Epithelial cell of proximal tubule (primary cell): ENCODE data around the gene CEP68. TPM values are rescaled to one million over a fixed set of nuclear protein-coding genes. Genes with fewer than 3 reads are reported as not detected.

Experiments used
- DNase-seq: peaks from one replicate; pipeline ENCODE4 v3.0.0-alpha.2; 2011; ENCODE audit warnings: low read depth
- H3K4me3 ChIP-seq: 2 replicates; pipeline ENCODE4 v1.5.1; 2011; ENCODE audit warnings: low read depth, mild to moderate bottlenecking, low read length
- CTCF ChIP-seq: conservative IDR thresholded peaks from 2 replicates; pipeline ENCODE4 v1.5.1; 2012; ENCODE audit warnings: low read depth, mild to moderate bottlenecking, low read length
- total RNA-seq: library from RNA; depleted of rRNA; stranded (reverse); fragments of >200 nt; gene quantifications from 2 replicates; pipeline ENCODE4 v1.2.3, GENCODE V29; 2015

The CEP68 gene
- total RNA-seq, 1 donor from 2014 or later: 5.1 TPM

GRCh38 chr2:65043001-65043400, 13.2 kb upstream of the CEP68 start:
- DNase-seq: no peak
- TF ChIP-seq CTCF: no peak
- no peak overlapping the region for H3K4me3 ChIP-seq

- DNase-seq: no peak
- no peak overlapping the region for H3K4me3 ChIP-seq
- no peak for TF ChIP-seq CTCF
Measured at GRCh38 chr2:65044097-65044735, 12.0 kb upstream of the CEP68 start.

- no peak for TF ChIP-seq CTCF
- no peak overlapping the region for H3K4me3 ChIP-seq
- no peak for DNase-seq
Measured at GRCh38 chr2:65045651-65046050, 10.6 kb upstream of the CEP68 start.

GRCh38 chr2:65046633-65047407, 9.4 kb upstream of the CEP68 start:
- H3K4me3 ChIP-seq: no peak overlapping the region
- DNase-seq: no peak

GRCh38 chr2:65049010-65049639, 7.1 kb upstream of the CEP68 start:
- H3K4me3 ChIP-seq: no peak overlapping the region
- no peak for DNase-seq
- no peak for TF ChIP-seq CTCF

More at GRCh38 chr2:65046633-65047407, 9.4 kb upstream of the CEP68 start:
- TF ChIP-seq CTCF: no peak

- TF ChIP-seq CTCF: no peak
- no peak for DNase-seq
- H3K4me3 ChIP-seq: no peak overlapping the region
Measured at GRCh38 chr2:65050931-65051330, 5.3 kb upstream of the CEP68 start.
